ENCODE data around the gene ITPR1.
"Not testable (repeated sequence)": the region's sequence is repeated elsewhere in the genome, so short reads cannot be mapped to it uniquely, and the experiment has no call there.

Gene ITPR1

DNA sequence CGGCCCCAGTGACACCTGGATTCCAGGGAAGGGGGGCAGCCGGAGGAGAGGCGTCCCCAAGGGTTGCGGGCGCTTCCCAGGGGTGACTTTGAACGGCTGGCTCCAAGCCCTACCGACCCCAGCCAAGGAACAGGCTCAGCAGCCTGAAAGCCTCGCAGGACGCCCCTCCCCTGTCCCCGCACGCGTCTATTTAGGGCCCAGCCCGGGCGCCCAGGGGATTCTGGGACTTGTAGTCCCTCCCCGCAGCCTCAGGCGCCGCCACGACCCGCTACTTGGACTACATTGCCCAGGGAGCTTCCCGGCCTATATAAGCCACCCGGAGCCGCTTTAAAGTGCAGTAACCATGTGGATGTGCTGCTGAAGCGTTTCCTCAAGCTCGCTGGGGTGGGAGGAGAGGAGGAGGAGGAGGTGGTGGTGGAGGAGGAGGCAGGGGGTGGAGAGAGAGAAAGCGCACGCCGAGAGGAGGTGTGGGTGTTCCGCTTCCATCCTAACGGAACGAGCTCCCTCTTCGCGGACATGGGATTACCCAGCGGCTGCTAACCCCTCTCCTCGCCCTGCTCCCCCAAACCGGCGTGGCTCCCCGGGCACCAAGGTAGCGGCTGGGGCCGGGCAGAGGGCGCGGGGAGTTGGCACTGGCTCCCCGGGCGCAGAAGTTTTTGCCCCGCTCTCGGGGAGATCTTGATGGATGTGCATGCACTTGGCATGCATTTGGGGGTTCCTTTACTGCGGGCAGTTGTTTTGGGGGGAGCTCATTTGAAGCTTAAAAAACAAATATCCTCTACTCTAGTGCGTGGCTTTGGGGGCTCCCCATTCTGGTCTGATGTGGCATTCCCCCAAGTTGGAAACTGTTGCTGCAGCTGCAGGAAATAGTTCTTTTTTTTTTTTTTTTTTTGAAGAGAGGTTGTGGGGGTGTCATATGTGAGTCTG, at the start of gene ITPR1:
TSS of gene ITPR1 (plus strand) at position 335 of the 927 bp plus-strand sequence. CDS start 23,144 bp downstream, outside the sequence.
- peaks cover 4% of the 10 kb centered on the region for H3K27me3 Mint-ChIP-seq
- H3K9me3 Mint-ChIP-seq = no peaks in the 10 kb centered on the region
- H3K4me1 Mint-ChIP-seq (ENCODE audit: low read depth) = peaks cover 46% of the 10 kb centered on the region
- peak within 1 kb of the TSS; percentile 87 for H3K4me3 Mint-ChIP-seq
- H3K27ac Mint-ChIP-seq = peak within 1 kb of the TSS; percentile 87
- intact Hi-C loops (cut with micrococcal nuclease) = loop anchor here (2.0 to 5.0 kb wide), 4 partner anchors 14 to 694 kb away; partner anchors contain the start of gene EDEM1
- peaks cover 12% of the 10 kb centered on the region for H3K36me3 Mint-ChIP-seq (ENCODE audit: low read depth)

DNA sequence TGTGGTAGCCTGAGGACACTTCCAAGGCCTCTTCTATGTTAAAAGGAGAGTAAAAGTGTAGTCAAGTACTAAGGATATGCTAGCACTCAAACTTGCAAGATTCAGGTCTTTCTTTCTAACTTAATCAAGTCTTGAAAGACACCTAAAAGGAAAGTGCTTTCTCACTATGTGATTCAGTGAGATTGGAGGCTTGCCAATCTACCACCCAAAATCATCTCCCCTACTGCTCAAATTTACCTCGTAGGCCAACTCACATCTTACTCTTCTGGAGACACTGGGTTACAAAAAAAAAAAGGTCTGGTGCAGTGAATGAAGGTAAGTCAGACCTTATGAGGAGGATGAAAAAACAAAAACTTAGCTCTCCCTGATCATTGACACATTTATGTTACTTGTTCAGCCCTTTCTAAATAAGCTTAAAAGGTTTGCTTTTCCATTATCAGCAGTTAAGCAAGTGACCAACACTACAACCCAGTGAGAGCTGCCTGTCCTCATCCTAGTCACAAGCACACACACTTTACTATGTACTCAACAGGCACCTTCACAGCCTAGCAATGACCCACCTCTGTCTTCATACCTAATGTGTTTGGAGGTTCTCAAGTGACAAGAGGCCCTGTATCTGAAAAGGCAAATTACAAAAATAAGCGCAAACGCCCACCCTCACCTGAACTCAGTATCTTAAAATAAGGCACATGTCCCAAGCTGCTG, 45.7 kb upstream of the ITPR1 start:
- Mint-ChIP-seq H3K4me1 (ENCODE audit: low read depth) (peaks cover 22% of the 10 kb centered on the region), H3K9me3 (no peaks in the 10 kb centered on the region), H3K4me3 (no peak overlapping the region), H3K27ac (no peak overlapping the region), H3K36me3 (ENCODE audit: low read depth) (peaks cover 83% of the 10 kb centered on the region), H3K27me3 (no peaks in the 10 kb centered on the region)
- intact Hi-C loops (cut with micrococcal nuclease) = no loop called here

DNA sequence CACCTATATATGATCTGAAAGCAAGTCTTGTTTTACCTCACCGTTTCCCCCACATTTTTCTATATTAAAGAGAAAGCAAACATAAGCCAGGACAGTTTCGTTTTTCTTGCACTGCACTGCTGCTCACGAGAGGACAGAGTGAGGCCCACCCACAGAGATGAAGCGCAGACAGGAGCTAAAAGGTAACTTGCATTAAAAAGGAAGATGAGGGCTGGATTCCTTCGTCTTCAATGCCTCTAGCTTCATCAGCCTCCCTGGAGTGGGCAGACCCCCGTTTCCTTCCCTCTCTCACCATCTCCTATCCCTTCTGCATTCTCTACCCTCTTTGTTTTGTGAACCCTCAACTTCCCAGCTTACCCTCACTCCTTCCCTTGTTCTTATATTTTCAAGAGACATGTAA, 45.0 kb upstream of the ITPR1 start:
- Mint-ChIP-seq H3K27me3 (no peaks in the 10 kb centered on the region), H3K36me3 (ENCODE audit: low read depth) (peaks cover 76% of the 10 kb centered on the region), H3K27ac (no peak overlapping the region), H3K4me1 (ENCODE audit: low read depth) (peaks cover 22% of the 10 kb centered on the region), H3K9me3 (no peaks in the 10 kb centered on the region), H3K4me3 (no peak overlapping the region)
- intact Hi-C loops (cut with micrococcal nuclease) = no loop called here

DNA sequence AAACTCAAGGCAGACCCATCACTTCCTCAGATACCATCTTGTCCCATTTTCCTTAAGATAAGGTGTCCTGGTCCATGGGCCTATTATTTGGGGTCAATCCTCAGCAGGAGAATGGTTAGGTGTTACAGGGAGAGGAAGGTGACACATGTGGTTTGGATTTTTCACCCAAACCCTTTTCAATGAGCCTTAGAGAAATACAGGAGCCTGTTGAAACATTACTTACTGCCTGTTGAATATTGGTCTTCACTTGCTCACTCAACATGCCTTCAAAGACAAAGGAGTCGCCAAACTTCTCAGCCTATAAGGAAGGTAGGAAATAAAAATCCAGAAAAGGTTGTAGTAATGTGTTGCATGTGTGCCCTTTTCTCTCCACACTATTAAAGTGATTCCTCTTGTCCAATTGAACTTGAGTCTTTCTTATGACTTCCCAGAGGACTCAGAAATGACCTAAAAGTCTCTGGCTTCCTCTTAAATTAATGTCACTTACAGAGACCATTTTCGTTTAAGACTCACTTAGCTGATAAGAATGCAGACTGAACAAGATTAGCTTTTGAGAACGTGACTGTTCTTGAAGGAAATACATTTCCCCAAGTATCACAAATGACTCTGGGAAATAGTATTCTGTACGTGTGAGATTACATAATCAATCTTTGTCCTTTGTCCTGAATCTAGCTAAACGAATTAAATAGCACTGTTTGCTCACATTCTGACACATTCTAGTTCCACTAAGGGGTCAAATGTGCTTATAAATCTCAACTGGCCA, 43.9 kb upstream of the ITPR1 start:
- Mint-ChIP-seq H3K9me3 (no peaks in the 10 kb centered on the region), H3K4me1 (ENCODE audit: low read depth) (peaks cover 26% of the 10 kb centered on the region), H3K4me3 (no peak overlapping the region), H3K27ac (no peak overlapping the region), H3K36me3 (ENCODE audit: low read depth) (peaks cover 66% of the 10 kb centered on the region), H3K27me3 (no peaks in the 10 kb centered on the region)
- intact Hi-C loops (cut with micrococcal nuclease) = no loop called here

DNA sequence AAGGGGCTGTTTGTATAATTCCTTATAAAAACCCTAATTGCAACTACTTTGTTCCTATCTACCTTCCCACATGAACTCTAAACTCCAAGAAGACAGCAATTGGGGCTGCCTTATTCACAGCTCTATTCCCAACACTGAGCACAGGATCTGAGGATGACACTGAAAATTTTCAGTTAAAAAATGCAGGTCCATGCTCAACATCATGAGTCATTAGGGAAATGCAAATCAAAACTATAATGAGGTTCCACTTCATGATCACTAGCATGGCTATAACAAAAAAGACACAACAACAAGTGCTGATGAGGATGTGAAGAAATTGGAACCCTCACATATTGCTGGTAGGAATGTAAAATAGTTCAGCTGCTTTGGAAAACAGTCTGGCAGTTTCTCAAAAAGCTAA, 39.0 kb upstream of the ITPR1 start:
- Mint-ChIP-seq H3K36me3 (ENCODE audit: low read depth) (peaks cover 29% of the 10 kb centered on the region), H3K9me3 (no peaks in the 10 kb centered on the region), H3K4me3 (no peak overlapping the region), H3K27me3 (no peaks in the 10 kb centered on the region), H3K4me1 (ENCODE audit: low read depth) (peaks cover 27% of the 10 kb centered on the region), H3K27ac (no peak overlapping the region)
- intact Hi-C loops (cut with micrococcal nuclease) = loop anchor here (5.0 kb wide), 1 partner anchor 38 kb away; the partner anchor contains the start of gene ITPR1

DNA sequence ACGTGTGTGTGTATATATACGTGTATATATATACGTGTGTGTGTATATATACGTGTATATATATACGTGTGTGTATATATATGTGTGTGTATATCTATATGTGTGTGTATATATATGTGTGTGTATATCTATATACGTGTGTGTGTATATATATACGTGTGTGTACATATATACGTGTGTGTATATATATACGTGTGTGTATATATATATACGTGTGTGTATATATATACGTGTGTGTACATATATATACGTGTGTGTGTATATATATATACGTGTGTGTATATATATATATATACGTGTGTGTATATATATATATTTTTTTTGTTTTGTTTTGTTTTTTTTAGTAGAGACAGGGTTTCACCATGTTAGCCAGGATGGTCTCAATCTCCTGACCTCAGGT, 36.4 kb upstream of the ITPR1 start:
- H3K9me3 Mint-ChIP-seq; H3K4me3 Mint-ChIP-seq; H3K27ac Mint-ChIP-seq; H3K27me3 Mint-ChIP-seq; intact Hi-C loops (cut with micrococcal nuclease): not testable (repeated sequence)
- H3K4me1 Mint-ChIP-seq (ENCODE audit: low read depth) = peaks cover 26% of the 10 kb centered on the region
- peaks cover 18% of the 10 kb centered on the region for H3K36me3 Mint-ChIP-seq (ENCODE audit: low read depth)

DNA sequence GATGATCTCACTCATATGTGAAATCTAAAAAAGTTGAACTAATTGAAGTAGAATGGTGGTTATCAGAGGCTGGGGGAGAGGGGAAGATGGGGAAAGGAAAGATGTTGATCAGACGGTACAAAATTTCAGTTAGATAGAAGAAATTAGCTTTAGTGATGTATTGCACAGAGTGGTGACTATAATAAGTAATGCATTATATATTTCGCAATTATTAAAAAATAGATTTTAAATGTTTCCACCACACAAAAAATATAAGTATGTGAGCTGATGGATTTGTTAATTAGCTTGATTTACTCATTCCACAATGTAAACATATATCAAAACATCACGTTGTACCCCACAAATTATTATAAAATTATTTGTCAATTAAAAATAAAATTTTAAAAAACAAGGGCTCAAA, 34.2 kb upstream of the ITPR1 start:
- H3K4me1 Mint-ChIP-seq (ENCODE audit: low read depth) = peaks cover 44% of the 10 kb centered on the region
- no peak overlapping the region for H3K27ac Mint-ChIP-seq
- H3K4me3 Mint-ChIP-seq = no peak overlapping the region
- peaks cover 22% of the 10 kb centered on the region for H3K36me3 Mint-ChIP-seq (ENCODE audit: low read depth)
- intact Hi-C loops (cut with micrococcal nuclease) = no loop called here
- no peaks in the 10 kb centered on the region for H3K9me3 Mint-ChIP-seq
- no peaks in the 10 kb centered on the region for H3K27me3 Mint-ChIP-seq

DNA sequence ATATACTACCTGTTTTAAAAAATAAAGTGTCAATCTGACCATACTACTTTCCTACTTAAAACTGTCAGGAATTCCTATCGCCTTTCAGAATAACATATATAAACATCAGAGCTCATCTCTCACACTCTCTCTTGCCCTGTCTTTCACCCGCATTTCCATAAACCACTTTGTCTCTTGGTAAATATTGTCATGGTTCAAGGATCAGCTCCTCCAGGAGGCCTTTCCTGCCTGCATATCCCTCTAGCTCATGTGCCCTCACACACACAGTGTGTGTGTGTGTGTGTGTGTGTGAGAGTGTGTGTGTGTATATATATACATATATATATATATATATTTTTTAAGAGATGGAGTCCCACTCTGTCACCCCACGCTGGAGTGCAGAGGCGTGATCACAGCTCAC, 32.8 kb upstream of the ITPR1 start:
- no peak overlapping the region for H3K27ac Mint-ChIP-seq
- no peaks in the 10 kb centered on the region for H3K27me3 Mint-ChIP-seq
- H3K4me3 Mint-ChIP-seq = no peak overlapping the region
- no peaks in the 10 kb centered on the region for H3K9me3 Mint-ChIP-seq
- intact Hi-C loops (cut with micrococcal nuclease) = no loop called here
- peaks cover 52% of the 10 kb centered on the region for H3K4me1 Mint-ChIP-seq (ENCODE audit: low read depth)
- H3K36me3 Mint-ChIP-seq (ENCODE audit: low read depth) = peaks cover 26% of the 10 kb centered on the region

DNA sequence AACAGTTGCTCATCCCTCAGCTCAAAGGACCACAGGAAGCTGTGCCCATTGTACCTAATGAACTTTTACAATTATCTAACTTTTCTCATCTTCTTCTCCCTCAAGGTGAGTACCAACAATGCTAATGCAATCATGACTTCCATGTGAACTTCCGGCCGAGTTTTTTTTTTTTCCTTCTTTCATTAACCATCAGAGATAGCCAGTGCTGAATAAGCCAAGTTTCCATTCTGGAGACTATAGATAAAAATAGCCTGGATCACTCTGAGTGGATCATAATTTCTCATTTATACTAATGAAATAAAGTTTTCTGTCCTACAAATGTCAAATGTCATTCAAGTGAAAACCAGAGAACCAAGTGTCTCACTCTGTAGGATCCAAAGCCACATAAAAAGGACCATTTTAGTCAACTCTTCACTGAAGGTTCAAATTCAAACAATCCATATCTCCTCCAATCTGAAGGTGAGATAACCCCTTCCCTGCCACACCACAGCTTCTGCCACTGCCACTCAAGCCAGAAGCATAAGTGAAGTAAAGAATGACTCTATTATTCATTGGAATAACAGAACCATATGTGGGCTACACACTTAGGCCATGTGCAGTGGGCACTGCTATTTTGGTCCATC, 31.6 kb upstream of the ITPR1 start:
- intact Hi-C loops (cut with micrococcal nuclease) = no loop called here
- H3K27me3 Mint-ChIP-seq = no peaks in the 10 kb centered on the region
- peaks cover 58% of the 10 kb centered on the region for H3K4me1 Mint-ChIP-seq (ENCODE audit: low read depth)
- no peak overlapping the region for H3K4me3 Mint-ChIP-seq
- no peaks in the 10 kb centered on the region for H3K9me3 Mint-ChIP-seq
- peaks cover 28% of the 10 kb centered on the region for H3K36me3 Mint-ChIP-seq (ENCODE audit: low read depth)
- H3K27ac Mint-ChIP-seq = no peak overlapping the region

DNA sequence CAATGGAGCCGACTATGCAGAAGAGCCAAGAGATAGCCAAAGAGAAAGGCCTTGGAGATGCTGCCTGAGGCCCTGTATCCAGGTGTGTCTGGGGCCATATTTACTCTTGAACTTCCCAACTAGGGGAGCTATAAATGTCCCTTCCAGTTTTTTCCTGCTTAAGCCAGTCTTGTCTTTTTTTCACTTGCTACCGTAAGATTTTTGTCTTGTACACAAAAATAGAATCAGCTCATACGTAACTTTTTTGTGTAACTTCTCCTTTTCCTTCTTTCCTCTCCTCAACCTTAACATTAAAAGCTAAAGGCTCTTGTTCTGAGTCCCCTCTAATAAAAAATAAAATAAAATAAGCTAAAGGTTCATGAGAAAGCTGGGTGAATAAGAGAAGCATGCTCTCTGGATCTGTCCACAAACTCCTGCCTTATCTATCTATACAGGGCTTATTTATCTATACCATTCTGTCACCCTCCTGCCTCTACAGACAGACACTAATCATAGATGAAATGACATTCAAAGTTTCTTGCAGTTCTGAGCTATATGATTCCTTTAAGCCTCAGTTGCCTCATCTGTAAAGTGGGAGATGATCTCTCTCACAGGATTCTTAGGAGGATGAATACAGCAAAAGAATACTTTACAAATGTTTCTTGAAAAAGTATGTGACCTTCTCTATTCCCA, 30.6 kb upstream of the ITPR1 start:
- Mint-ChIP-seq H3K27me3 (no peaks in the 10 kb centered on the region), H3K4me3 (no peak overlapping the region), H3K4me1 (ENCODE audit: low read depth) (peaks cover 58% of the 10 kb centered on the region), H3K27ac (no peak overlapping the region), H3K36me3 (ENCODE audit: low read depth) (peaks cover 32% of the 10 kb centered on the region), H3K9me3 (no peaks in the 10 kb centered on the region)
- intact Hi-C loops (cut with micrococcal nuclease) = no loop called here

DNA sequence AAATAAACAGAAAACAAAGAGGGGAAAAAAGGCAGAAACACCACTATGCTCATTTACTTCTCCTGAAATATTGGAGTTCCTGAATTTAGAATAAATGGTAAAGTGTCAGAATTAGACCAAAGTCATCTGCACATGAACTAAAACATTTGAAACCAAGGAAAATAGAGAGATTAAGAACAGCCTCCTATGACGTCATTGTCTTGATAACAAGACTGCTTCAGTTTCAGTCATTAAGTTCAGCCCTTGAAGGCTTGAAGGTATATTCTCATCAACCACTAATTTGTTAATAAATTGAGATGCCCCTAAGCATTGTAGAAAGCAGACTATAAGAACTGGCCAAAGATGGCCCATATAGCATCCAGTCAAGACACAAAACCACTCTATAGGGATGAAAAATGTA, 28.6 kb upstream of the ITPR1 start:
- H3K4me1 Mint-ChIP-seq (ENCODE audit: low read depth) = peaks cover 56% of the 10 kb centered on the region
- no peaks in the 10 kb centered on the region for H3K27me3 Mint-ChIP-seq
- intact Hi-C loops (cut with micrococcal nuclease) = no loop called here
- no peak overlapping the region for H3K4me3 Mint-ChIP-seq
- H3K36me3 Mint-ChIP-seq (ENCODE audit: low read depth) = peaks cover 21% of the 10 kb centered on the region
- H3K9me3 Mint-ChIP-seq = no peaks in the 10 kb centered on the region
- H3K27ac Mint-ChIP-seq = no peak overlapping the region

DNA sequence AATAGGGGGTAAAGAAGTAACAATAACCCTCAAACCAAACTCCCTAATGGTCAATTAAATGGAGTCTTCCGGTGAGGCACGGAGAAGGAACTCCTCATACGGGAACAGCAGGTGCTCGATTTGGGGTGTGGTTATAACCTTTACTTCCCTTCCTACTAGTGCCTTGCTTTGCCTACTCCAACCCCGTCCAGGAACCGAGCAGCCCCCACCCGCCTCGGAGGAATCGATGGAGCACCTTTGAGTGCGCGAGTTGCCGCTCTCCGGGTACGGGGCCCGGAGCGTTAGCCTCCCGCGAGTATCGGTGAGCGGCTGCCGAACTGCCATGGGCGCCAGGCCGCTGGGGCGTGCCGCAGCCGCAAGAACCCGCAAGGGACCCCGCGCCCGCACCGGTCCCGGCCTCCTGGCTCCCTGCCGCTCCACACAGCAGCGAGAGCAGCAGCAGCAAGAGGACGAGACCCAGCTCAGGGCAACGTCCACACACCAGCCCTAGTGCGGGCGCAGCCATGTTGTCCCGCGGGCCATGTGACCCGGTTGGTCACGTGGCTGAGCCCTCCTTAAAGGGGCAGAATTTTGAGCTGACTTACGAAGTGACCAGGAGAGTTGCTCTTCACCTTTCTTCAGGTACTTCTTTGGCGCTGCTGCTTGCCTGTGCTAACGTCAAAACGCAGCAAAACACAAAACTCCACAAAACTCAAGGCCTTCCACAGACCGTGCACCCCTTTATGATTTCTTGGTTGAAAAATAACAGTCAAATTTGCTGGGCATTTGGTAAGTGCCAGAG, 26.2 kb upstream of the ITPR1 start, which contains the start of gene SUMF1:
TSS of gene SUMF1 (minus strand) at position 529 of the 781 bp plus-strand sequence. CDS start at position 505, 24 bp downstream.
- Mint-ChIP-seq H3K27me3 (no peaks in the 10 kb centered on the region), H3K9me3 (no peaks in the 10 kb centered on the region), H3K27ac (peak within 1 kb of the TSS; percentile 97), H3K4me1 (ENCODE audit: low read depth) (peaks cover 47% of the 10 kb centered on the region), H3K4me3 (peak within 1 kb of the TSS; percentile 96), H3K36me3 (ENCODE audit: low read depth) (peaks cover 13% of the 10 kb centered on the region)
- intact Hi-C loops (cut with micrococcal nuclease) = no loop called here

Measured in dendritic cell treated with granulocyte-macrophage colony-stimulating factor and Interleukin-4, amounts not matched to agents 40 ng/mL and 50 ng/mL, for 4 days (primary cell).